ENCODE results near the gene MYO10.

- no peak for TF ChIP-seq EP300 (IDR thresholded peaks at IDR 0.05)
- no peak for TF ChIP-seq CTCF (IDR thresholded peaks at IDR 0.05)
Measured at GRCh38 chr5:16773991-16774390, 162.1 kb downstream of the MYO10 start.

Data from tibial nerve (tissue), 4 donors.